ENCODE data around the gene NDUFAB1.

NDUFAB1 gene

DNA sequence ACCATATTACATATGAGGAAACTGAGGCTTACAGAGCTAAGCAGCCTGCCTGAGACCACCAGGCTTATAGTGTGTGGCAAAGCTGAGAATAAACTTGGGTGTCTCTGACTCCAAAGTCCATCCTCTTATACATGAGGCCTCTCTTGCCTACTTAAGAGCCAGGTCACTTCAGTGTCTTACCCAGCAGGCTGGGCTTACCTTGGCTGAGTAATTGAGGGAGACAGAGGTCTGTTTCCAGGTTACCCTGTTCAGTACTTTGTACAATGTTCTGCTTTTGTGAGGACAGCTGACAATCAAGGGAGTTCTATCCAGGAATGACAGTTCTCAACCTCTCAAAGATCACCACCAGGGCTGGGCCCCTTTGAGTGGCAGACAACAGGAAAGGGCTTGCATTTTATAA, 14.4 kb downstream of the NDUFAB1 start:
- TF ChIP-seq, protein P1, sequence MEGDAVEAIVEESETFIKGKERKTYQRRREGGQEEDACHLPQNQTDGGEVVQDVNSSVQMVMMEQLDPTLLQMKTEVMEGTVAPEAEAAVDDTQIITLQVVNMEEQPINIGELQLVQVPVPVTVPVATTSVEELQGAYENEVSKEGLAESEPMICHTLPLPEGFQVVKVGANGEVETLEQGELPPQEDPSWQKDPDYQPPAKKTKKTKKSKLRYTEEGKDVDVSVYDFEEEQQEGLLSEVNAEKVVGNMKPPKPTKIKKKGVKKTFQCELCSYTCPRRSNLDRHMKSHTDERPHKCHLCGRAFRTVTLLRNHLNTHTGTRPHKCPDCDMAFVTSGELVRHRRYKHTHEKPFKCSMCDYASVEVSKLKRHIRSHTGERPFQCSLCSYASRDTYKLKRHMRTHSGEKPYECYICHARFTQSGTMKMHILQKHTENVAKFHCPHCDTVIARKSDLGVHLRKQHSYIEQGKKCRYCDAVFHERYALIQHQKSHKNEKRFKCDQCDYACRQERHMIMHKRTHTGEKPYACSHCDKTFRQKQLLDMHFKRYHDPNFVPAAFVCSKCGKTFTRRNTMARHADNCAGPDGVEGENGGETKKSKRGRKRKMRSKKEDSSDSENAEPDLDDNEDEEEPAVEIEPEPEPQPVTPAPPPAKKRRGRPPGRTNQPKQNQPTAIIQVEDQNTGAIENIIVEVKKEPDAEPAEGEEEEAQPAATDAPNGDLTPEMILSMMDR (IDR thresholded peaks at IDR 0.05), result no peak
- no peak for TF ChIP-seq ZFX (IDR thresholded peaks at IDR 0.05; ENCODE audit: borderline replicate concordance)
- no peak overlapping the region for H3K27ac ChIP-seq

DNA sequence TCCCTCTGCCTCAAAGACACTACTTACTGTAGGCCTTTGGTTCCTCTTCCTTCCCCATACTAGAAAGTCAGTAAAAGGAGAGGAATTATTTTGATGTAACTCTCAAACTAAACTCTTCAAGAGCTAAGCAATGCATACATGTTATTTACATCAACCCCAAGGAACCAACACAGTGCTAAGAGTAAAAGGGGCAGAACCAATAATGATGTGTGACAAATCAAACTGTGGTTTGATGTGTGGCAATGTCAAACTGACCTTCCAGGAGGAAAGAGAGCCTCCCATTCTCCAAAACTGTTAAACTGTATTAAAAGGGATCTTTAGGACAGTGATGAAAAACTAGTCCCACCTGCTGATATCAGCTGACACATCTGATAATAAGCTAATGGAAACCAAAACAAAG, 15.7 kb downstream of the NDUFAB1 start:
- no peak overlapping the region for H3K27ac ChIP-seq
- no peak for TF ChIP-seq ZFX (IDR thresholded peaks at IDR 0.05; ENCODE audit: borderline replicate concordance)
- TF ChIP-seq, protein P1 (IDR thresholded peaks at IDR 0.05), result no peak

GRCh38 chr16:23579371-23579770, 16.7 kb downstream of the NDUFAB1 start:
- H3K27ac ChIP-seq, result no peak overlapping the region
- no peak for TF ChIP-seq ZFX (IDR thresholded peaks at IDR 0.05; ENCODE audit: borderline replicate concordance)
- TF ChIP-seq, protein P1 (IDR thresholded peaks at IDR 0.05), result no peak

GRCh38 chr16:23578101-23578830, 17.9 kb downstream of the NDUFAB1 start:
- no peak for TF ChIP-seq ZFX (IDR thresholded peaks at IDR 0.05; ENCODE audit: borderline replicate concordance)
- TF ChIP-seq, protein P1 (IDR thresholded peaks at IDR 0.05), result no peak
- H3K27ac ChIP-seq, result no peak overlapping the region

GRCh38 chr16:23577493-23577892, 18.6 kb downstream of the NDUFAB1 start:
- TF ChIP-seq, protein P1 (IDR thresholded peaks at IDR 0.05), result no peak
- TF ChIP-seq ZFX (IDR thresholded peaks at IDR 0.05; ENCODE audit: borderline replicate concordance), result no peak
- H3K27ac ChIP-seq, result no peak overlapping the region

- TF ChIP-seq, protein P1 (IDR thresholded peaks at IDR 0.05), result no peak
- no peak for TF ChIP-seq ZFX (IDR thresholded peaks at IDR 0.05; ENCODE audit: borderline replicate concordance)
- no peak overlapping the region for H3K27ac ChIP-seq
Observed at GRCh38 chr16:23575834-23576233, 20.3 kb downstream of the NDUFAB1 start.

DNA sequence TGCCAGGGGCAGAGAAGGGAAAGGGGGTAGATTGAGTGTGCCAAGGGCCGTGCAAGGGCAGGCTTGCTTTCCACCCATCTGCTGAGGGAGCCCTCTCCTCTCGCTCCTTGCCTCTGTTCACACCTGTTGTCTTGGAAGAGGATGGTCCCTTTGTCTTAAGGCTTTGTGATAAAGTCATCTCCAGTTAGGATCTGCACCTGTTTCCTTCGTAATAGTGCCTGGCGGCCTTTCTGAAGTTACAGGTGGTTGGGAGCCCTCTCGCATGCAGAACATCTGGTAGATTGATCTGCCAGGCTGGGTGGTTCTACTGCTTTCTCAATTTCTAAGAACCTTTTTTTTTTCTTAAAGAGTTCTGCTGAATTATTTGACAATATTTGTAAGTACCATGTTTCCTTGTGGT, 22.3 kb downstream of the NDUFAB1 start:
- TF ChIP-seq ZFX (IDR thresholded peaks at IDR 0.05; ENCODE audit: borderline replicate concordance), result no peak
- H3K27ac ChIP-seq, result no peak overlapping the region

- no peak overlapping the region for H3K27ac ChIP-seq
- TF ChIP-seq, protein P1 (IDR thresholded peaks at IDR 0.05), result no peak
- TF ChIP-seq ZFX (IDR thresholded peaks at IDR 0.05; ENCODE audit: borderline replicate concordance), result no peak
Observed at GRCh38 chr16:23572394-23572793, 23.7 kb downstream of the NDUFAB1 start.

Data from 22Rv1 (cell line).